Measurements from ENCODE around the gene SLC25A45. TPM values are rescaled to one million over a fixed set of nuclear protein-coding genes. Genes with fewer than 3 reads are reported as not detected.

SLC25A45 gene
- polyA plus RNA-seq, 1 donor (not counting 4 experiments of a cell fraction or from before 2014, with no cell fraction given), result 0.20 TPM

GRCh38 chr11:65430406-65431217, 48.2 kb upstream of the SLC25A45 start:
- TF ChIP-seq CTCF (optimal IDR thresholded peaks at IDR 0.05 in 1 of 3, IDR thresholded peaks at IDR 0.05 in 1 of 3, conservative IDR thresholded peaks at IDR 0.05 in 1 of 3; ENCODE audit: extremely low read depth in 1 of 3, insufficient read depth in 2 of 3, low read length in 3 of 3), result no peak
- no peak for TF ChIP-seq EZH2 (IDR thresholded peaks at IDR 0.05; ENCODE audit: low read length)
- Histone ChIP-seq H3K27ac (ENCODE audit: control insufficient read depth, insufficient read depth, low read length) (peak overlapping the region; percentile 99), H3K9me1 (ENCODE audit: control insufficient read depth, extremely low read depth, insufficient read depth, low read length) (no peaks in the 10 kb centered on the region), H2AFZ (ENCODE audit: control insufficient read depth, low read length) (no peak overlapping the region), H4K20me1 (ENCODE audit: control insufficient read depth, extremely low read depth, insufficient read depth, low read length) (peaks cover 47% of the 10 kb centered on the region), H3K4me3 (ENCODE audit: control insufficient read depth in 2 of 3, extremely low read depth in 1 of 3, insufficient read depth in 2 of 3, low read depth in 1 of 3, low read length in 3 of 3) (peak overlapping the region in 2 of 3 experiments; percentile 1 to 9), H3K9me3 (ENCODE audit: control insufficient read depth, low read depth, low read length) (no peaks in the 10 kb centered on the region), H3K27me3 (ENCODE audit: control insufficient read depth, extremely low read depth, insufficient read depth, low read length) (no peaks in the 10 kb centered on the region), H3K79me2 (ENCODE audit: control insufficient read depth, insufficient read depth, low read length) (peaks cover 49% of the 10 kb centered on the region), H3K4me2 (ENCODE audit: control insufficient read depth, extremely low read depth, insufficient read depth, low read depth, low read length) (peak overlapping the region; percentile 96), H3K4me1 (ENCODE audit: control insufficient read depth, extremely low read depth, insufficient read depth, low read length) (peaks cover 45% of the 10 kb centered on the region), H3K36me3 (ENCODE audit: control insufficient read depth in 2 of 2, extremely low read depth in 1 of 2, insufficient read depth in 2 of 2, low read length in 2 of 2) (peaks cover 9 to 25% of the 10 kb centered on the region in 2 experiments), H3K9ac (ENCODE audit: control insufficient read depth, extremely low read depth, insufficient read depth, low read length) (peak overlapping the region; percentile 100)
- FAIRE-seq, result no peak
- dilution Hi-C loops (cut with MboI; ENCODE audit: extremely low pct_ligation_motif_present, low sequenced_read_pairs), result no loop called here
- no peak for DNase-seq (ENCODE audit: low read depth, low spot score)

GRCh38 chr11:65429724-65430405, 47.4 kb upstream of the SLC25A45 start:
- H3K9me1 ChIP-seq (ENCODE audit: control insufficient read depth, extremely low read depth, insufficient read depth, low read length), result no peaks in the 10 kb centered on the region
- dilution Hi-C loops (cut with MboI; ENCODE audit: extremely low pct_ligation_motif_present, low sequenced_read_pairs), result no loop called here
- peaks cover 53% of the 10 kb centered on the region for H3K79me2 ChIP-seq (ENCODE audit: control insufficient read depth, insufficient read depth, low read length)
- TF ChIP-seq EZH2 (IDR thresholded peaks at IDR 0.05; ENCODE audit: low read length) (no peak), CTCF (optimal IDR thresholded peaks at IDR 0.05 in 1 of 3, IDR thresholded peaks at IDR 0.05 in 1 of 3, conservative IDR thresholded peaks at IDR 0.05 in 1 of 3; ENCODE audit: extremely low read depth in 1 of 3, insufficient read depth in 2 of 3, low read length in 3 of 3) (no peak)
- H3K27ac ChIP-seq (ENCODE audit: control insufficient read depth, insufficient read depth, low read length), result peak overlapping the region; percentile 99
- no peaks in the 10 kb centered on the region for H3K27me3 ChIP-seq (ENCODE audit: control insufficient read depth, extremely low read depth, insufficient read depth, low read length)
- H3K36me3 ChIP-seq (ENCODE audit: control insufficient read depth in 2 of 2, extremely low read depth in 1 of 2, insufficient read depth in 2 of 2, low read length in 2 of 2), result peaks cover 7 to 23% of the 10 kb centered on the region in 2 experiments
- FAIRE-seq (no peak), DNase-seq (ENCODE audit: low read depth, low spot score) (no peak)
- H2AFZ ChIP-seq (ENCODE audit: control insufficient read depth, low read length), result no peak overlapping the region
- H3K4me3 ChIP-seq (ENCODE audit: control insufficient read depth in 2 of 3, extremely low read depth in 1 of 3, insufficient read depth in 2 of 3, low read depth in 1 of 3, low read length in 3 of 3), result peak overlapping the region in 2 of 3 experiments; percentile 1 to 9
- H4K20me1 ChIP-seq (ENCODE audit: control insufficient read depth, extremely low read depth, insufficient read depth, low read length), result peaks cover 50% of the 10 kb centered on the region
- H3K9me3 ChIP-seq (ENCODE audit: control insufficient read depth, low read depth, low read length), result no peaks in the 10 kb centered on the region
- peak overlapping the region; percentile 96 for H3K4me2 ChIP-seq (ENCODE audit: control insufficient read depth, extremely low read depth, insufficient read depth, low read depth, low read length)
- peaks cover 45% of the 10 kb centered on the region for H3K4me1 ChIP-seq (ENCODE audit: control insufficient read depth, extremely low read depth, insufficient read depth, low read length)
- H3K9ac ChIP-seq (ENCODE audit: control insufficient read depth, extremely low read depth, insufficient read depth, low read length), result peak overlapping the region; percentile 100

Measured in keratinocyte (primary cell).